A673 (cell line): Measurements from ENCODE around the gene PSMG4. TPM values are rescaled to one million over a fixed set of nuclear protein-coding genes. Genes with fewer than 3 reads are reported as not detected.

Experiments used
- BruUV-seq: library from RNA; stranded (reverse); fragments of 400-500 nt; replicated peaks from 2 replicates; lab custom pipeline; 2021; lab: Mats Ljungman, UMichigan
- CTCF ChIA-PET: fragments of 300-600 bp; sonication (Branson Sonifier 250); formaldehyde crosslinking; loops from one replicate; lab custom pipeline; 2022; ENCODE audit warnings: antibody characterized with exemption; lab: Charles Lee
- POLR2A ChIA-PET: fragments of 300-600 bp; sonication (Branson Sonifier 250); formaldehyde crosslinking; loops from one replicate; lab custom pipeline; 2022; ENCODE audit warnings: antibody characterized with exemption; ENCODE audit not compliant: low non-redundant PET; lab: Charles Lee
- DNase-seq: peaks from one replicate; pipeline ENCODE4 v3.0.0-alpha.2; 2015; ENCODE audit warnings: low spot score
- H3K27ac ChIP-seq: fragments of 200-600 bp; sonication (generic); 2 replicates; pipeline ENCODE4 v1.5.1; 2016; ENCODE audit warnings: mixed run types, low read depth, mild to moderate bottlenecking, mixed read lengths, antibody characterized with exemption, low read length; ENCODE audit not compliant: poor library complexity, severe bottlenecking
- H3K27me3 ChIP-seq: fragments of 200-600 bp; sonication (generic); replicated peaks from 2 replicates; pipeline ENCODE4 v1.6.1; 2017; ENCODE audit warnings: mixed run types, low read depth, mild to moderate bottlenecking, mixed read lengths, antibody characterized with exemption, low read length; ENCODE audit not compliant: insufficient read depth, poor library complexity
- H3K36me3 ChIP-seq: fragments of 200-600 bp; sonication (generic); 2 replicates; pipeline ENCODE4 v1.6.1; 2016; ENCODE audit warnings: mixed run types, mild to moderate bottlenecking, mixed read lengths, antibody characterized with exemption, low read length; ENCODE audit not compliant: insufficient read depth, poor library complexity, severe bottlenecking
- H3K4me1 ChIP-seq: fragments of 200-600 bp; sonication (generic); 2 replicates; pipeline ENCODE4 v1.6.1; 2017; ENCODE audit warnings: mixed run types, mild to moderate bottlenecking, mixed read lengths, antibody characterized with exemption, low read length; ENCODE audit not compliant: insufficient read depth, poor library complexity, severe bottlenecking
- H3K4me3 ChIP-seq: fragments of 200-600 bp; sonication (generic); 2 replicates; pipeline ENCODE4 v1.5.1; 2016; ENCODE audit warnings: low read depth, mixed run types, mild to moderate bottlenecking, mixed read lengths, low read length; ENCODE audit not compliant: poor library complexity, severe bottlenecking
- H3K9me3 ChIP-seq: fragments of 200-600 bp; sonication (generic); 2 replicates; pipeline ENCODE4 v1.6.1; 2016; ENCODE audit warnings: mixed run types, low read depth, mild to moderate bottlenecking, mixed read lengths, antibody characterized with exemption, low read length; ENCODE audit not compliant: poor library complexity, severe bottlenecking
- EZH2 ChIP-seq: fragments of 200-600 bp; sonication (generic); IDR thresholded peaks from 2 replicates; pipeline ENCODE4 v1.6.1; 2017; ENCODE audit warnings: borderline replicate concordance, low read depth, mild to moderate bottlenecking, mixed read lengths, antibody characterized with exemption, low read length; ENCODE audit not compliant: poor library complexity, severe bottlenecking
- intact Hi-C: fragments of 100-400 bp; cut with micrococcal nuclease; formaldehyde crosslinking; loops from one replicate; pipeline ENCODE4 v1.10.0; 2022; ENCODE audit not compliant: unreplicated experiment
- total RNA-seq: library from RNA; stranded (reverse); gene quantifications from 2 replicates; pipeline ENCODE4 v1.2.3, GENCODE V29; 2021
- TF ChIP-seq, protein P1 (sequence below): fragments of 300-800, 200-600 bp; sonication (generic); conservative IDR thresholded peaks from 2 replicates; pipeline ENCODE4 v1.5.1; 2017; ENCODE audit warnings: low read depth, mild to moderate bottlenecking, antibody characterized with exemption, low read length, moderate library complexity, mixed read lengths

The PSMG4 gene
- total RNA-seq, 1 experiment from 2014 or later, result 34.4 TPM

DNA sequence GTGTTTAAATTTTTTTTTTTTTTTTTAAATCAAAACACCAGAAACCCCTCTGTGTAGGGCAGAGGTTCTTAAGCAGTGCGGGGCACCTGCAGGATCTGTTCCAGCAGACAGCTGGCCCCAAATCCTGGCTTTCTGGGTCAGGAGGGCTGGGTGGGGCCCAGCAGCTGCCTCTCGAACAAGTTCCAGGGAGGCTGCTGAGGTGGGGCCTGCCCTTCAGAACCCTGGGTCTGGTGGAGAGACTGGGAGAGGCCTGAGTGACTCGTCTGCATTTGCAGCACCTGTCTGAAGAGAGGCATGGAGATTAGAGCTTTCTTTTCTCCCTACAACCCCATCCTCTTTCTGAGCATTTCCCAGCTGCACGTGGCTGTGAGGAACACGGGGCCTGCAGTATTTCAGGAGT, 8.4 kb downstream of the PSMG4 start:
- H3K4me3 ChIP-seq, result no peak overlapping the region
- no peak overlapping the region for H3K27ac ChIP-seq
- no peaks in the 10 kb centered on the region for H3K9me3 ChIP-seq
- CTCF ChIA-PET, result no interaction called here
- no TSS peak for BruUV-seq
- POLR2A ChIA-PET, result interaction anchor here (0.6 kb wide), 1 partner anchor 89 kb away, joined by 8 read pairs; no protein-coding TSS in a partner anchor
- no peaks in the 10 kb centered on the region for H3K4me1 ChIP-seq
- peaks cover 43% of the 10 kb centered on the region for H3K36me3 ChIP-seq
- no peak for TF ChIP-seq EZH2
- TF ChIP-seq, protein P1, sequence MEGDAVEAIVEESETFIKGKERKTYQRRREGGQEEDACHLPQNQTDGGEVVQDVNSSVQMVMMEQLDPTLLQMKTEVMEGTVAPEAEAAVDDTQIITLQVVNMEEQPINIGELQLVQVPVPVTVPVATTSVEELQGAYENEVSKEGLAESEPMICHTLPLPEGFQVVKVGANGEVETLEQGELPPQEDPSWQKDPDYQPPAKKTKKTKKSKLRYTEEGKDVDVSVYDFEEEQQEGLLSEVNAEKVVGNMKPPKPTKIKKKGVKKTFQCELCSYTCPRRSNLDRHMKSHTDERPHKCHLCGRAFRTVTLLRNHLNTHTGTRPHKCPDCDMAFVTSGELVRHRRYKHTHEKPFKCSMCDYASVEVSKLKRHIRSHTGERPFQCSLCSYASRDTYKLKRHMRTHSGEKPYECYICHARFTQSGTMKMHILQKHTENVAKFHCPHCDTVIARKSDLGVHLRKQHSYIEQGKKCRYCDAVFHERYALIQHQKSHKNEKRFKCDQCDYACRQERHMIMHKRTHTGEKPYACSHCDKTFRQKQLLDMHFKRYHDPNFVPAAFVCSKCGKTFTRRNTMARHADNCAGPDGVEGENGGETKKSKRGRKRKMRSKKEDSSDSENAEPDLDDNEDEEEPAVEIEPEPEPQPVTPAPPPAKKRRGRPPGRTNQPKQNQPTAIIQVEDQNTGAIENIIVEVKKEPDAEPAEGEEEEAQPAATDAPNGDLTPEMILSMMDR, result no peak
- H3K27me3 ChIP-seq, result no peaks in the 10 kb centered on the region
- DNase-seq, result no peak
- intact Hi-C loops, result no loop called here

DNA sequence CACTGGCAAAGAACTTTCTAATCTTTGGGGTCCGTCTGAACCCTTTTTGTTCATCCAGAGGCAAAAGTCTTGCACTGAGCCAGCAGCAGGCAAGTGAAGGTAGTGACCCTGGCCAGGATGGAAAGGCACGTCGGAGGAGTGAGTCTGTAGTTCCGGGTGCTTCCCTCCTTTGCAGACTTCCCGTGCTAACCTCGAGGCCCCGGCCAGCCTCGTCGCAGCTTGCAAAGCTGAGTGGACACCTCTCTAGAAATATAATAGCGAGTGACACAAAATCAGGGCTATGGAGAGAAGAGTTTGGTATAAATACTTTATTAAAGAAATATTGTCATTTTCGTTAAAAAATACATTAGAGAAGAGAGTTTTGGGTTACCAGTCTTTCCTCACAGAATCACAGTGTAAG, 9.9 kb downstream of the PSMG4 start:
- CTCF ChIA-PET, result no interaction called here
- no TSS peak for BruUV-seq
- Histone ChIP-seq H3K9me3 (no peaks in the 10 kb centered on the region), H3K4me3 (no peak overlapping the region), H3K36me3 (peaks cover 39% of the 10 kb centered on the region), H3K27me3 (no peaks in the 10 kb centered on the region), H3K4me1 (no peaks in the 10 kb centered on the region), H3K27ac (peak overlapping the region; percentile 2)
- intact Hi-C loops, result no loop called here
- DNase-seq, result no peak
- POLR2A ChIA-PET, result no interaction called here
- no peak for TF ChIP-seq EZH2
- TF ChIP-seq, protein P1, result no peak

DNA sequence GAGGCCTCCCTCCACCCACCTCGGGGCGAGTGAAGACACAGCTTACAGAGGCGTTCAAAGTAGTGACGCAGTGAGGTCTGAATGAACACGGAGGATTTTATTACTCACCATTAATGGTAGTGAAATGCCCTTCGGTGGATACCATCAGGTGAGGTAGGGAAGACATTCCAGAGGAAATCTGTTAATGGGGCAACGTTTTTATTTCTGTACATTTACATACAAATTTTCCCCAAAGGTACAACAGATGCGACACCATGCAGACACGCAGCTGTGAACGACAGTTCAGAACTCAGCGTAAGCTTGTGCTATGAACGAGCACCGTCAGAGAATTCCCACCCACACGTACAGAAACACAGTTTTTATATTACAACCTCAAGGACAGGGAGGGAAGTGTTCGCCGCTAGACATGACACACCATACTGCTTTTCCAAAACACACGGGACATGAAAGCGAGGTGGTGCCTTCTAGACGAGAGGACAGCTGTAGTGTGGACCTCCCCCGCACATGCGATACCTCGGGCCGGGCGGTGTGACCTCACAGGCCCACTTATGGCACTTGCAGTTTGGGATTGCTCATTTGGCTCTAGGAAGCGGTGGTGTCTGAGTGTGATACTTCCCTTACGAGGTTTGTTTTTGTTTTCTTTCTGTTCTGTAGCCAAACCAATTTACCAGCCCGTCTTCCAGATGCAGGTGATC, 10.7 kb downstream of the PSMG4 start:
- no peaks in the 10 kb centered on the region for H3K4me1 ChIP-seq
- H3K36me3 ChIP-seq, result peaks cover 32% of the 10 kb centered on the region
- ChIA-PET POLR2A (no interaction called here), CTCF (interaction anchor here (0.7 kb wide), 1 partner anchor 10 kb away, joined by 3 read pairs; no protein-coding TSS in a partner anchor)
- H3K27ac ChIP-seq, result no peak overlapping the region
- H3K4me3 ChIP-seq, result no peak overlapping the region
- no TSS peak for BruUV-seq
- no peaks in the 10 kb centered on the region for H3K27me3 ChIP-seq
- TF ChIP-seq, protein P1, result no peak
- no peak for TF ChIP-seq EZH2
- intact Hi-C loops, result no loop called here
- no peak for DNase-seq
- H3K9me3 ChIP-seq, result no peaks in the 10 kb centered on the region
